HG03139 (cell line): ENCODE results near the gene WRAP73.

Source experiments
- ATAC-seq: cut with Tn5 transposase; IDR thresholded peaks from one replicate; pipeline ENCODE4 v1.9.1; 2021; ENCODE audit not compliant: unreplicated experiment

Gene WRAP73

GRCh38 chr1:3669421-3669821, 19.5 kb upstream of the WRAP73 start:
- ATAC-seq: no peak

- no peak for ATAC-seq
Measured at GRCh38 chr1:3668585-3669300, 18.8 kb upstream of the WRAP73 start.

GRCh38 chr1:3668148-3668547, 18.2 kb upstream of the WRAP73 start:
- no peak for ATAC-seq

- ATAC-seq: no peak
Measured at GRCh38 chr1:3664700-3665375, 14.9 kb upstream of the WRAP73 start.

- ATAC-seq: no peak
Measured at GRCh38 chr1:3663999-3664699, 14.2 kb upstream of the WRAP73 start.

GRCh38 chr1:3662080-3662671, 12.3 kb upstream of the WRAP73 start:
- no peak for ATAC-seq

- no peak for ATAC-seq
Measured at GRCh38 chr1:3661631-3662030, 11.7 kb upstream of the WRAP73 start.

GRCh38 chr1:3660704-3661103, 10.8 kb upstream of the WRAP73 start:
- ATAC-seq: no peak

- no peak for ATAC-seq
Measured at GRCh38 chr1:3659093-3659492, 9.2 kb upstream of the WRAP73 start.

GRCh38 chr1:3658231-3658615, 8.3 kb upstream of the WRAP73 start:
- ATAC-seq: no peak

- no peak for ATAC-seq
Measured at GRCh38 chr1:3657578-3658230, 7.8 kb upstream of the WRAP73 start.

GRCh38 chr1:3657096-3657475, 7.2 kb upstream of the WRAP73 start:
- ATAC-seq: no peak

- ATAC-seq: peak; percentile 43
Measured at GRCh38 chr1:3656450-3657095, 6.7 kb upstream of the WRAP73 start.

- ATAC-seq: no peak
Measured at GRCh38 chr1:3654549-3655281, 4.8 kb upstream of the WRAP73 start.

- ATAC-seq: no peak
Measured at GRCh38 chr1:3653286-3653618, 3.3 kb upstream of the WRAP73 start.

- no peak for ATAC-seq
Measured at GRCh38 chr1:3652548-3653285, 2.8 kb upstream of the WRAP73 start.

- ATAC-seq: no peak
Measured at GRCh38 chr1:3651930-3652547, 2.1 kb upstream of the WRAP73 start, which contains the start of gene TP73. TP73 (plus strand) TSS chr1:3652516; CDS start chr1:3682366, 29,850 bp downstream.

- no peak for ATAC-seq
Measured at GRCh38 chr1:3651026-3651929, 1.4 kb upstream of the WRAP73 start.
